IPS-20b (cell line): Measurements from ENCODE around the gene PRRT4.

Experiments used
- H3K27ac ChIP-seq: one replicate; pipeline ENCODE4 v1.5.1; 2013; ENCODE audit warnings: low read length
- H3K27me3 ChIP-seq: 2 replicates; pipeline ENCODE4 v1.6.1; 2013; ENCODE audit warnings: mild to moderate bottlenecking, low read length, inconsistent platforms; ENCODE audit not compliant: insufficient read depth
- H3K36me3 ChIP-seq: 2 replicates; pipeline ENCODE4 v1.6.1; 2013; ENCODE audit warnings: low read depth, mild to moderate bottlenecking, inconsistent platforms, low read length, moderate library complexity; ENCODE audit not compliant: insufficient read depth
- H3K4me1 ChIP-seq: 2 replicates; pipeline ENCODE4 v1.6.1; 2013; ENCODE audit warnings: mild to moderate bottlenecking, control low read depth, inconsistent platforms, low read length, moderate library complexity; ENCODE audit not compliant: insufficient read depth
- H3K4me3 ChIP-seq: 2 replicates; pipeline ENCODE4 v1.5.1; 2013; ENCODE audit warnings: mild to moderate bottlenecking, low read length, inconsistent platforms
- H3K9ac ChIP-seq: 2 replicates; pipeline ENCODE4 v1.6.1; 2013; ENCODE audit warnings: low read depth, mild to moderate bottlenecking, inconsistent platforms, low read length, moderate library complexity
- H3K9me3 ChIP-seq: 2 replicates; pipeline ENCODE4 v1.6.1; 2013; ENCODE audit warnings: mild to moderate bottlenecking, low read depth, low read length, inconsistent platforms; ENCODE audit not compliant: insufficient read depth

The PRRT4 gene

DNA sequence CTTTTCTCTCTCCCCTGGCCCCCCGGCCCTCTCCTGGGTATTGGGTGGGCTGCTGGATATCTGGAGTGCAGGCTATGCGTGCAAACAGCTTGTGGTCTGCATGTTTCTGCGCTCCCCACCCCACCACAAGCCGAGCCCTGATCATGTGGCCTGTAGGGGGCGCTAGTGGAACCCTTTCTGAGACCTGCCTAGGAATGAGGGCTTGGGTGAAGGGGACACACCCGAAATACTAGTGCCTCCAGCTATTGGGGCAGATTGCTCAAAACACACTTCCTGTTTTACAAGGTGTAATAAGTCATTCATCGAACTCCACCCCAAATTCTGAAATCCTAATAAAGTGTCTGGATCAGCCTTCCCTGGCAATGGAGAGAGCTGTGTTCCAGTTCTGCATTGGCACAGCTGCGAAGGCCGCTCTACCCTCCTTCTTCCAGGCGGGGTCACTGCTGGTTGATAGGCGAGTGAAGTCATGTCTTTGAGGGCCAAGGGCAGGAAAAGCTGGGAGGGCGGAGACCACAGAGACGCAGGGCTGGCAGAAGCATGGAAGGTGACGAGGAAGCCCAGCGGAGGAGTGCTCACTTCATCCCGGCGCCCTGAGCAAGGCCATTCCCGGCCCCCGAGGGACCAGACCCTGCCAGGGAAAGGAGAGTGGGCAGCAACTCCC lies 19.8 kb upstream of the PRRT4 start:
- H3K27ac ChIP-seq, result no peak overlapping the region

DNA sequence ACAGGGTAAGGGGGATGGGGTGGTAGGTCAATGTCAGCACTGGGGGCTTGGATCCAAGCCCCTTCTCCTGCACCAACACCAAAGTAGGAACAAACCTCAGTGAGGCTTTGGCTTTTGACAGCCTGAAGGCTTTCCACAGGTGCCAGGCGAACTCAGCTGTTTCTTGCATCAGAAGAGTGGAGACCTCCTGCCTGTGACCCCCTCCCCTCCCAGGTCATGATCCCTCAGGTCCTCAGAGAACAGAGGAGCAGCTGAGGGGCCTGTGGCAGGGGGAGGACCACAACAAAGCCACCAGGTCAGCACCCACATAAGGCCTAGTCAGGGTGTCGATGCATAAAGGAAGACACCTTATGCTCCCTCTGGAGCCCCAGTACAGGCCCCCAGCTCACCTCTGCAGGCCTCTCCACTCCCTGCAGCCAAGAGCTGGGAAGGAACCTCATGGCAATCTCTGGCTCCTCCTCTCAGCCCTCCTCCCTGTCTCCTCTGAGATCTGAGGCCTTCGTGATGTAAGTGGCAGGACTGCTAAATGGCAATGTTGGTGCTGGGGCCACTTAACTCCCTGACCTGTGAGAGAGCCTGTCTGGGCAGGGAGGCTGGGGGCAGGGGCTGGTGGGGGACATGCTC lies 19.1 kb upstream of the PRRT4 start:
- no peak overlapping the region for H3K27ac ChIP-seq
- H3K9me3 ChIP-seq, result no peaks in the 10 kb centered on the region
- no peaks in the 10 kb centered on the region for H3K36me3 ChIP-seq
- H3K4me3 ChIP-seq, result no peak overlapping the region
- H3K27me3 ChIP-seq, result no peaks in the 10 kb centered on the region
- H3K9ac ChIP-seq, result no peak overlapping the region
- H3K4me1 ChIP-seq, result peaks cover 6% of the 10 kb centered on the region; the same call in 1 of the 2 replicates

More for the DNA sequence above, 19.8 kb upstream of the PRRT4 start:
- H3K4me3 ChIP-seq, result no peak overlapping the region
- H3K9ac ChIP-seq, result no peak overlapping the region
- no peaks in the 10 kb centered on the region for H3K36me3 ChIP-seq
- H3K27me3 ChIP-seq, result no peaks in the 10 kb centered on the region
- H3K4me1 ChIP-seq, result peaks cover 6% of the 10 kb centered on the region; the same call in 1 of the 2 replicates
- H3K9me3 ChIP-seq, result no peaks in the 10 kb centered on the region

DNA sequence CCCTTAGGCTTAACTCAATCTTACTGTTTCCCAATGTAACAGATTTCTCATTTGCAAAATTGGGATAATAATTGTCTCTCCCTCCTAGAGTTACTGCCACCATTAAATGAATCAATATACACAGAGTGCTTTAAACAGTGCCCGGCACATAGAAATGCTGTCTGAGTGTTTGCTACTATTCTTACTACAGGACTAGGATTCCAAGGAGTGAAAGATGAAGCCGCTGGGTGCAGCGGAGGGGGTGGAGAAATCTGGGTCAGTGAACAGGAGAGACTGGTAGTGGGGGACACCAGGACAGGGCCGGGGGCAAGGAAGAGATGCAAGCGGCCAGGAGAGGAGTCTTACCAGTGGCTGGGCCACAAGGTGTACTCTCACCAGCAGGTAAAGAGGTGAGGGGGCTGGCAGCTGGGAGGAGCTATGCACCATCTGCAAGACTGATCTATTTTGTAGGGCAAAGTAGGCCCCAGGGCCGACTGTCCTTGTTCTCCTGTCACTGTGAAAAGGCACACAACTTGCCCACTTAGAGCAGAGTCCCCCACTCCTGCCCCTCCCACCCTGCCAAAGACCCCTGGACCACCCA lies 18.5 kb upstream of the PRRT4 start:
- Histone ChIP-seq H3K4me3 (no peak overlapping the region), H3K9ac (no peak overlapping the region), H3K27ac (no peak overlapping the region), H3K4me1 (peaks cover 6% of the 10 kb centered on the region; the same call in 1 of the 2 replicates), H3K27me3 (no peaks in the 10 kb centered on the region), H3K36me3 (no peaks in the 10 kb centered on the region), H3K9me3 (no peaks in the 10 kb centered on the region)

DNA sequence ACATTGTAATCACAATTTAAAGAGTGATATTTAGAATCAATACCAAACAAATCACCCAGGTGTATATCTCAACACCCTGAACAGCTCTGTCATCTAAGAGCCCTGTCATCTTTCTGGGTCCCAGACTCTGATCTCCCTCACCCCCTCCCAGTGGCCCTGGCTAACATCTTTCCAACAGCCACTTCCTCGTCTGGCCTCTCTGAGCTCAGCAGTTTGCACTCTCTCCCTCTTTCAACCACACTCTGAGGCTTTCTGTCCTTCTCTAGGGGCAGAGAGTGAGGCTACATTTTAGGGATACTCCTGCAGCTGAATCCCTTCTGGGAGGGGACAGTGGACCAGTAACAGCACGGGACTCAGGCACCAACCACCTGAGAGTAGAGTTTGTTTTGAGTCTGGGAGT lies 17.1 kb upstream of the PRRT4 start:
- no peaks in the 10 kb centered on the region for H3K36me3 ChIP-seq
- H3K4me3 ChIP-seq, result no peak overlapping the region
- H3K4me1 ChIP-seq, result peaks cover 6% of the 10 kb centered on the region; the same call in 1 of the 2 replicates
- no peaks in the 10 kb centered on the region for H3K27me3 ChIP-seq
- H3K9ac ChIP-seq, result no peak overlapping the region
- H3K27ac ChIP-seq, result no peak overlapping the region
- no peaks in the 10 kb centered on the region for H3K9me3 ChIP-seq

DNA sequence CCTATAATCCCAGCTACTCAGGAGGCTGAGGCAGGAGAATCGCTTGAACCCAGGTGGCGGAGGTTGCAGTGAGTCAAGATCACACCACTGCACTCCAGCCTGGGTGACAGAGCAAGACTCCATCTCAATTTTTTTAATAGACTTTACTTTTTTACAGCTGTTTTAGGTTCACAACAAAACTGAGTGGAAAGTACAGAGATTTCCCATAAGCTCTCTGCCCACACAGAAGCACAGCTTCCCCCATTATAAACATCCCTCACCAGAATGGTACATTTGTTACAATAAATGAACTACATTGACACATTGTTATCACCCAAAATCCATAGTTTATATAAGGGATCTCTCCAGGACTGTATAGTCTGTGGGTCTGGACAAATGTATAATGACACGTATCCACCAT lies 14.6 kb upstream of the PRRT4 start:
- H3K27me3 ChIP-seq, result no peaks in the 10 kb centered on the region
- H3K4me1 ChIP-seq, result no peaks in the 10 kb centered on the region; the same call in 1 of the 2 replicates
- no peaks in the 10 kb centered on the region for H3K9me3 ChIP-seq
- no peak overlapping the region for H3K27ac ChIP-seq
- no peak overlapping the region for H3K9ac ChIP-seq
- H3K36me3 ChIP-seq, result no peaks in the 10 kb centered on the region
- no peak overlapping the region for H3K4me3 ChIP-seq

DNA sequence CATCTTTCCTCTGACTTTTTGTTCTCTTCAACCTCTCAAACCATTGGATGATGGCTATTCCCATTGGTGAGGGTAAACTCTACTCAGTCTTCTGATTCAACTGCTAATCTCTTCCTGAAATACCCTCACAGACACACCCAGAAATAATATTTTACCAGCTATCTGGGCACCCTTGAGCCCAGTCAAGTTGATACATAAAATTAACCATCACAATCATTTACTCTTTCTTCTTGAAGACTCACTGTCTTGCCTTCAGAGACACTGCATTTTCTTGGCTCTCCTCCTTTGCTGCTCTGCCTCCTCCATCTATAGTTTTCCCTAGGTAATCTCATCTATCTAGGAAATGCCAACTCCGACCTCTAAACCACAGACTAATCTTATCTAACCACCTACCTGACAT lies 12.6 kb upstream of the PRRT4 start:
- H3K9ac ChIP-seq, result no peak overlapping the region
- H3K36me3 ChIP-seq, result no peaks in the 10 kb centered on the region
- no peak overlapping the region for H3K4me3 ChIP-seq
- H3K4me1 ChIP-seq, result no peaks in the 10 kb centered on the region
- no peak overlapping the region for H3K27ac ChIP-seq
- H3K27me3 ChIP-seq, result no peaks in the 10 kb centered on the region
- no peaks in the 10 kb centered on the region for H3K9me3 ChIP-seq

DNA sequence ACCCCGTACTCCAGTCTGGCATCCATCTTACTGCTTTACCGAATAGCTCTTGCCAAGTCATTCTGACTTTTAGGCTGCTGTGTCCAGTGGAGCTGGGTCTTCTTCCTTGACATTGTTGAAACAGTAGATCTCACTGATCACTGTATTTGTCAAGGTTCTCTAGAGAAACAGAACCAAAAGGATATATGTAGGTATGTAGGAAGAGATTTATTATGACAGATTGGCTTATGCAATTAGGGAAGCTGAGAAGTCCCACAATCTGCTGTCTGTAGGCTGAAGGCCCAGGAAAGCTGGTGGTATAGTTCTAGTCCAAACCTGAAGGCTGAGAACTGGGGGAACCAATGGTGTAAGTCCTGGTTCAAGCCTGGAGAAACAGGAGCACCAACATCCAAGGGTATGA lies 12.1 kb upstream of the PRRT4 start:
- Histone ChIP-seq H3K27me3 (no peaks in the 10 kb centered on the region), H3K4me1 (no peaks in the 10 kb centered on the region), H3K9me3 (no peaks in the 10 kb centered on the region), H3K4me3 (no peak overlapping the region), H3K9ac (no peak overlapping the region), H3K36me3 (no peaks in the 10 kb centered on the region), H3K27ac (no peak overlapping the region)

DNA sequence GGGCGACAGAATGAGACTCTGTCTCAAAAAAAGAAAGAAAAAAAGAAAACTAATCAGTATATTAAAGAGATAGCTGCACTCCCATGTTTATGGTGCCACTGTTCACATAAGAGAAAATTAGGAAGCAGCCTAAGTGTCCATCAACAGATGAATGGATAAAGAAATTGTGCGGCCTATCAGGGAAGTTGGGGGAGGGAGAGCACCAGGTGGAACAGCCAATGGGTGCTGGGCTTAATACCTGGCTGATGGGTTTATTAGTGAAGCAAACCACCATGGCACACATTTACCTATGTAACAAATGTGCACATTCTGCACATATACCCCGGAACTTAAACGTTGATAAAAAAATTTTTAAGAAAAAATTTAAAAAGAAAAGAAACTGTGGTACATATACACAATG lies 9.0 kb upstream of the PRRT4 start:
- Histone ChIP-seq H3K9me3 (no peaks in the 10 kb centered on the region), H3K27ac (no peak overlapping the region), H3K27me3 (peaks cover 23% of the 10 kb centered on the region), H3K4me3 (no peak overlapping the region), H3K36me3 (no peaks in the 10 kb centered on the region), H3K4me1 (no peaks in the 10 kb centered on the region), H3K9ac (no peak overlapping the region)

DNA sequence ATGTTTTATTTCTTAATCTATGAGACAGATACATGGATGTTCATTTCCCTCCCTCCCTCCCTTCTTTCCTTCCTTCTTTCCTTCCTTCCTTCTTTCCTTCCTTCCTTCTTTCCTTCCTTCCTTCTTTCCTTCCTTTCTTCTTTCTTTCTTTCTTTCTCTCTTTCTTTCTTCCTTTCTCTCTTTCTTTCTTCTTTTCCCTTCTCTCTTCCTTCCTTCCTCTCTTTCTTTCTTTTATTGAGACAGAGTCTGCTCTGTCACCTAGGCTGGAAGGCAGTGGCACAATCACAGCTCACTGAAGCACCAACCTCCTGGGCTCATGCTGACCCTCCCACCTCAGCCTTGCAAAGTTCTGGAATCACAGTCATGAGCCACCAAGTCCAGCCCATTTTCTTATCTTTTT lies 5.5 kb upstream of the PRRT4 start:
- Histone ChIP-seq H3K4me3 (no peak overlapping the region), H3K9me3 (no peaks in the 10 kb centered on the region), H3K4me1 (no peaks in the 10 kb centered on the region), H3K36me3 (no peaks in the 10 kb centered on the region), H3K27me3 (peaks cover 58% of the 10 kb centered on the region), H3K27ac (no peak overlapping the region), H3K9ac (no peak overlapping the region)

DNA sequence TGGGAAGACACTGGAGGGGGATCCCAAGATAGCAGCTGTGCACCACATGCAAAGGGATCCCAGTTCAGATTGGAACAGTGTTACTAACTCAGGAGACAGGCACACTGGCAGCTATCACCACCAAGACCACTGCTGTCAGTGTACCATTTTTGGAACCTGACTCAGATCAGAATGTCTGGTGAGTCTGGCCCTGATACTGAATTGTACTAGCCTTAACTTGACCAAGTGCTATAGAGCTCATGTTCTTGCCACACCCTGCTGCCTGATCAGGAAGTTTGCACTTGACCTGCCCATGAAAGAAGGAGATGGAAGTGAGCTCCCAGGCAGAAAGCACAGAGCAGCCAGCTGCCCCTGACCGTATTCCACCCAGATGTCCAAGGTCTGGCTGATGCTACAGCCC lies 4.8 kb upstream of the PRRT4 start:
- H3K27ac ChIP-seq, result no peak overlapping the region
- H3K4me3 ChIP-seq, result no peak overlapping the region
- H3K27me3 ChIP-seq, result peaks cover 65% of the 10 kb centered on the region
- no peaks in the 10 kb centered on the region for H3K9me3 ChIP-seq
- no peaks in the 10 kb centered on the region for H3K4me1 ChIP-seq
- H3K36me3 ChIP-seq, result no peaks in the 10 kb centered on the region
- H3K9ac ChIP-seq, result no peak overlapping the region

DNA sequence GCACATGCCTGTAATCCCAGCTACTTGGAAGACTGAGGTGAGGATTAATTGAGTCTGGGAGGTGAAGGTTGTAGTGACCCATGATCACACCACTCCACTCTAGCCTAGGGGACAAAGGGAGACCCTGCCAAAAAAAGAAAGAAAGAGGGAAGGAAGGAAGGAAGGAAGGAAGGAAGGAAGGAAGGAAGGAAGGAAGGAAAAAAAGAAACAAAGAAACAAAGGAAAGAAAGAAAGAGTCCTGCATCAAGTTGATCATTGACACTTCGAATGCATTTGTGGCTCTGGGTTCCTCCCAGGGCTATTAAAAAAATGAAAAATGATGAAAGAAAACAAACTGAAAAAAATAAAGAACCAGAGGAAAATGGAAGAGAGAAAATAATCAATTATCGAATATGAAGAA lies 3.9 kb upstream of the PRRT4 start:
- no peaks in the 10 kb centered on the region for H3K9me3 ChIP-seq
- peaks cover 73% of the 10 kb centered on the region for H3K27me3 ChIP-seq
- 0 out of 2 replicates have a peak, but pooled peaks cover under 1% of the 10 kb centered on the region for H3K4me1 ChIP-seq
- no peak overlapping the region for H3K4me3 ChIP-seq
- H3K36me3 ChIP-seq, result no peaks in the 10 kb centered on the region
- H3K9ac ChIP-seq, result no peak overlapping the region
- no peak overlapping the region for H3K27ac ChIP-seq
